GM12892 (cell line): ENCODE results near the gene INS.

Experiments
- POLR2AphosphoS5 ChIP-seq: IDR thresholded peaks from 2 replicates; pipeline ENCODE4 v1.6.1; 2011; ENCODE audit warnings: low read depth, low read length, control low read depth
- TAF1 ChIP-seq: IDR thresholded peaks from 2 replicates; pipeline ENCODE4 v1.6.1; 2011; ENCODE audit warnings: low read depth, mild to moderate bottlenecking, control low read depth, low read length, borderline replicate concordance

GRCh38 chr11:2200957-2201519 is 40.0 kb upstream of the INS start:
- TF ChIP-seq TAF1 (no peak), POLR2AphosphoS5 (no peak)
